ENCODE measurements around the gene AKR1B1. TPM values are rescaled to one million over a fixed set of nuclear protein-coding genes. Genes with fewer than 3 reads are reported as not detected.

AKR1B1 gene
- polyA plus RNA-seq (2011; rRNA removed) (337 and 347 TPM in 2 replicates), polyA minus RNA-seq (2011; rRNA and poly(A)+ RNA removed) (114 and 133 TPM in 2 replicates)

DNA sequence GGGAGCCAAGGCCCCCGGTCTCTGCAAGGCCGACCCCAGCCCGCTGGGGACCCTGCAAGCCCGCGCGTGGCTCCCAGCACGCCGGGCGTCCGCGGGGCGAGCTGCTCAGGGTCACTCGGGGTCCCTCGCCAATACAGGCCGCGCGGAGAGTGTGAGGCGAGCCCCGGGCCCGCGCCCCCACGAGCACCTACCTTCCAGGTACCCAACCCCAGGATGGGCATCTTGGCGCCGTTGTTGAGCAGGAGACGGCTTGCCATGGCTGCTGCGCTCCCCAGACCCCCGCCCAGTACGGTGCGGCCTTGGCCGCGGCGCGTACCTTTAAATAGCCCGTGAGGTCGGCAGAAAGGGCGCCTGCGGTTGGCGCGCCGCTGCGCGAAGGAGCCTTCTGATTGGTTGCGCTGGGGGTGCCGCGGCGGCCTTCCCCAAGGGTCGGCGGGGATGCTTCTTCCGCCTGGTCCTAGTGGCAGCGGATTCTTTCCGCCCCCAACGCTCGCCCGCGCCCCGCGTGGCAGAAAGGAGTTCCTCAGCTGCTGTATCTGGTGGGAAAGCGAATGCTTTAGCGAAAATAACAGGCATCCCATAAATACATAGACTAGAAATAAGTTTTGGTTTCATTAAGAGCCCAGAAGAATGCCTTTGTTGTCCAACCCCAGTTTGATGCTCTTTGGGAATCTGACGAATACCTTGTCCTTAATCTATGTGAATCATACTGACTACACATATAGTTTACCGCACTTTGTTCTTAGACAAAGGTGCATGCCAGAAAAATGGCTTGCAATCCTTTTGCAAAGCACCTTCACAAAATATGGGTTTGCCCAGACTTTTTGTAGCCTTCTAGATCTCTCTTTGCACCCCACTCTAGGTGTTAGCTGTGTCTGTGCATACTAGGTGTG is at the start of gene AKR1B1:
Gene AKR1B1, minus strand, starts transcription at position 295 of the 893 bp plus-strand sequence. Its CDS starts 38 bp downstream, at position 257.
- Histone ChIP-seq H3K9me3 (ENCODE audit: control insufficient read depth, insufficient read depth, low read length) (peaks cover 13% of the 10 kb centered on the region), H3K4me3 (ENCODE audit: low read depth, low read length) (peak within 1 kb of the TSS; percentile 91), H3K27me3 (ENCODE audit: control insufficient read depth, insufficient read depth, low read length) (no peaks in the 10 kb centered on the region), H3K27ac (ENCODE audit: low read depth, low read length) (peak within 1 kb of the TSS; percentile 57)
- ChIA-PET CTCF (interaction anchor here (0.6 to 7.3 kb wide), 12 partner anchors 10 to 1810 kb away, joined by 3 to 42 read pairs (median 6); no protein-coding TSS in a partner anchor), POLR2A (interaction anchor here (0.7 to 3.1 kb wide), 4 partner anchors 11 to 355 kb away, joined by 3 to 11 read pairs (median 3); no protein-coding TSS in a partner anchor)
- TF ChIP-seq, protein P1, sequence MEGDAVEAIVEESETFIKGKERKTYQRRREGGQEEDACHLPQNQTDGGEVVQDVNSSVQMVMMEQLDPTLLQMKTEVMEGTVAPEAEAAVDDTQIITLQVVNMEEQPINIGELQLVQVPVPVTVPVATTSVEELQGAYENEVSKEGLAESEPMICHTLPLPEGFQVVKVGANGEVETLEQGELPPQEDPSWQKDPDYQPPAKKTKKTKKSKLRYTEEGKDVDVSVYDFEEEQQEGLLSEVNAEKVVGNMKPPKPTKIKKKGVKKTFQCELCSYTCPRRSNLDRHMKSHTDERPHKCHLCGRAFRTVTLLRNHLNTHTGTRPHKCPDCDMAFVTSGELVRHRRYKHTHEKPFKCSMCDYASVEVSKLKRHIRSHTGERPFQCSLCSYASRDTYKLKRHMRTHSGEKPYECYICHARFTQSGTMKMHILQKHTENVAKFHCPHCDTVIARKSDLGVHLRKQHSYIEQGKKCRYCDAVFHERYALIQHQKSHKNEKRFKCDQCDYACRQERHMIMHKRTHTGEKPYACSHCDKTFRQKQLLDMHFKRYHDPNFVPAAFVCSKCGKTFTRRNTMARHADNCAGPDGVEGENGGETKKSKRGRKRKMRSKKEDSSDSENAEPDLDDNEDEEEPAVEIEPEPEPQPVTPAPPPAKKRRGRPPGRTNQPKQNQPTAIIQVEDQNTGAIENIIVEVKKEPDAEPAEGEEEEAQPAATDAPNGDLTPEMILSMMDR (IDR thresholded peaks at IDR 0.05; ENCODE audit: low read depth, low read length) = peak; percentile 76
- peak; percentile 81 for DNase-seq (ENCODE audit: low read depth, low spot score)

DNA sequence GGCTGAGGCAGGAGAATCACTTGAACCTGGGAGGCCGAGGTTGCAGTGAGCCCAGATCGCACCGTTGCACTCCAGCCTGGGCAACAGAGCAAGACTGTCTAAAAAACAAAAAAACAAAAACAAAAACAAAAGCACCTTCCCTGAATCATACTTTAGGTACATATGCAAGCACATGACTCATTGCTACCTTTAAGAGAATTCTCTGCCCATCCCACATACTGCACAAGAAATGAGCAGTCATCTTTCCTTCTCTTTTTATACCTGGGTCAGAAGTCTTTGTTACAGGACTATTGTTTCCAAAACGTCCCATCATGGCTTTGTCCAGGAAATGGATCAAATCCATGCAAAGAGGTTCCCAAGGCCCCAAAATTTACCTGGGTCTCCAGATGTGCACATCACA is 47.0 kb upstream of the AKR1B1 start:
- CTCF ChIA-PET = interaction anchor here (1.5 to 1.7 kb wide), 3 partner anchors 73 to 100 kb away, joined by 4 to 7 read pairs (median 5); no protein-coding TSS in a partner anchor
- H3K27ac ChIP-seq (ENCODE audit: low read depth, low read length) = no peak overlapping the region
- H3K27me3 ChIP-seq (ENCODE audit: control insufficient read depth, insufficient read depth, low read length) = no peaks in the 10 kb centered on the region
- no peak overlapping the region for H3K4me3 ChIP-seq (ENCODE audit: low read depth, low read length)
- H3K9me3 ChIP-seq (ENCODE audit: control insufficient read depth, insufficient read depth, low read length) = no peaks in the 10 kb centered on the region
- TF ChIP-seq, protein P1 (IDR thresholded peaks at IDR 0.05; ENCODE audit: low read depth, low read length) = no peak
- POLR2A ChIA-PET = no interaction called here
- no peak for DNase-seq (ENCODE audit: low read depth, low spot score)

DNA sequence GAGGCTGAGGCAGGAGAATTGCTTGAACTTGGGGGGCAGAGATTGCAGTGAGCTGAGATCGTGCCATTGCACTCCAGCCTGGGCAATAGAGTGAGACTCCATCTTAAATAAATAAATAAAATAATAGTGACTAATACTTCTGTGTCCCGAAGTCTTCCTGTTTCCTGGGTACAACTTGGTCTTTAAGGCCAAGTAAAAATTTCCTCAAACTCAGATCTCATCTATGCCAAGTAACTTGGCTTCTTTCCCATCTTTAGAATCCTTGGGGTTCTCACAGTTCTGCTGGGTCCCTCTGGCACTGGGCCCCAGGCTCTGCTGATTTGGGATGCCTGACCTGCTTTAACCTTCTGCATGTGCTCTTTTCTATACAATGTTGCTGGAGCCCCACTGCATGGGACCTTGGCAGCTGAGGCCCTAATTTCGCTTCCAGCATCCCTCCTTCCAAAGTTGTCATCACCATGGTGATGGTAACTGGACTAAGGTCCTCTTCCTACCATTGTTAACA is 45.8 kb upstream of the AKR1B1 start:
- ChIA-PET CTCF (interaction anchor here (2.8 kb wide), 1 partner anchor 9 kb away, joined by 13 read pairs; no protein-coding TSS in a partner anchor), POLR2A (no interaction called here)
- Histone ChIP-seq H3K27me3 (ENCODE audit: control insufficient read depth, insufficient read depth, low read length) (no peaks in the 10 kb centered on the region), H3K9me3 (ENCODE audit: control insufficient read depth, insufficient read depth, low read length) (no peaks in the 10 kb centered on the region), H3K4me3 (ENCODE audit: low read depth, low read length) (no peak overlapping the region), H3K27ac (ENCODE audit: low read depth, low read length) (no peak overlapping the region)
- TF ChIP-seq, protein P1 (IDR thresholded peaks at IDR 0.05; ENCODE audit: low read depth, low read length) = no peak
- DNase-seq (ENCODE audit: low read depth, low spot score) = no peak

DNA sequence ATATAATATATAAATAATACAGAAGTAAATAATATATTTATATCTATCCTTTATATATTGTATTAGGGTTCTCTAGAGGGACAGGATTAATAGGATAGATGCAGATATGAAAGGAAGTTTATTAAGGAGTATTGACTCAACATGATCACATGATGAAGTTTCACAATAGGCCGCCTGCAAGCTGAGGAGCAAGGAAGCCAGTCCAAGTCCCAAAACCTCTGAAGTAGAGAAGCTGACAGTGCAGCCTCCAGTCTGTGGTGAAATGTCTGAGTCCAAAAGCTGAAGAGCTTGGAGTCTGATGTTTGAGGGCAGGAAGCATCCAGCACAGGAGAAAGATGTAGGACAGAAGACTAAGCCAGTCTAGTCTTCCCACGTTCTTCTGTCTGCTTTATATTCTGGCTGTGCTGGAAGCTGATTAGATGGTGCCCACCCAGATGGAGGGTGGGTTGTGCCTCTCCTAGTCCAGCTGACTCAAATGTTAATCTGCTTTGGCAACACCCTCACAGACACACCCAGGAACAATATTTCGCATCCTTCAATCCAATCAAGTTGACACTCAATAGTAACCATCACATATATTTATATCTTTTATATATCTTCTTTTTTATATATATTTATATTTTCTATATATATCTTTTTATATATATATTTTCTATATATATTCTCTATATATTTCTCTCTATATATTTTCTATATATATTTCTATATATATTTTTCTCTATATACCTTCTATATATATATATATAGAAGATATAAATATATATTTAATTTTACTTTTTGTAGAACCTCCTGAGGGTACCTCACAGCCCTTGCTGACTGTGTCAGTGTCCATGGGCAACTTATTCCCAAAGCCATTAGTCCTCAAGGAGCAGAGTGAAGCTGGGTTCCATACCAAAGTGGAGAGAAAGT is 43.8 kb upstream of the AKR1B1 start:
- POLR2A ChIA-PET = no interaction called here
- Histone ChIP-seq H3K4me3 (ENCODE audit: low read depth, low read length) (no peak overlapping the region), H3K9me3 (ENCODE audit: control insufficient read depth, insufficient read depth, low read length) (no peaks in the 10 kb centered on the region), H3K27me3 (ENCODE audit: control insufficient read depth, insufficient read depth, low read length) (no peaks in the 10 kb centered on the region), H3K27ac (ENCODE audit: low read depth, low read length) (no peak overlapping the region)
- no peak for DNase-seq (ENCODE audit: low read depth, low spot score)
- CTCF ChIA-PET = interaction anchor here (1.6 to 2.8 kb wide), 2 partner anchors 11 to 70 kb away, joined by 13 to 14 read pairs; no protein-coding TSS in a partner anchor
- TF ChIP-seq, protein P1 (IDR thresholded peaks at IDR 0.05; ENCODE audit: low read depth, low read length) = no peak

All from AG04450 (cell line).